Stimulated activated naive CD8-positive, alpha-beta T cell treated with anti-CD3 and anti-CD28 coated beads, Interleukin-15, Interleukin-2, amounts not matched to agents 100 ng/mL and 50 ng/mL, for 24 hours (primary cell): ENCODE data around the gene AATK.

Experiments
- H3K27ac Mint-ChIP-seq: one replicate; pipeline ENCODE4 v1.8.0; 2021; ENCODE audit warnings: mild to moderate bottlenecking, mixed read lengths
- H3K27me3 Mint-ChIP-seq: one replicate; pipeline ENCODE4 v1.8.0; 2021; ENCODE audit warnings: mixed read lengths
- H3K36me3 Mint-ChIP-seq: one replicate; pipeline ENCODE4 v1.8.0; 2021; ENCODE audit warnings: low read depth, mixed read lengths
- H3K4me1 Mint-ChIP-seq: one replicate; pipeline ENCODE4 v1.8.0; 2021; ENCODE audit warnings: low read depth, mixed read lengths
- H3K4me3 Mint-ChIP-seq: one replicate; pipeline ENCODE4 v1.8.0; 2021; ENCODE audit warnings: mild to moderate bottlenecking, mixed read lengths
- H3K9me3 Mint-ChIP-seq: one replicate; pipeline ENCODE4 v1.8.0; 2021; ENCODE audit warnings: mixed read lengths

The AATK gene

GRCh38 chr17:81138083-81138482, 27.9 kb downstream of the AATK start:
- Mint-ChIP-seq H3K27ac (no peak overlapping the region), H3K27me3 (no peaks in the 10 kb centered on the region), H3K4me1 (peaks cover 3% of the 10 kb centered on the region), H3K4me3 (no peak overlapping the region), H3K9me3 (peaks cover 14% of the 10 kb centered on the region), H3K36me3 (no peaks in the 10 kb centered on the region)

GRCh38 chr17:81137248-81137647, 28.8 kb downstream of the AATK start:
- no peaks in the 10 kb centered on the region for H3K27me3 Mint-ChIP-seq
- no peak overlapping the region for H3K4me3 Mint-ChIP-seq
- H3K4me1 Mint-ChIP-seq: peaks cover 3% of the 10 kb centered on the region
- H3K9me3 Mint-ChIP-seq: peaks cover 14% of the 10 kb centered on the region
- no peaks in the 10 kb centered on the region for H3K36me3 Mint-ChIP-seq
- no peak overlapping the region for H3K27ac Mint-ChIP-seq

GRCh38 chr17:81136366-81136765, 29.7 kb downstream of the AATK start:
- H3K4me3 Mint-ChIP-seq: no peak overlapping the region
- no peaks in the 10 kb centered on the region for H3K27me3 Mint-ChIP-seq
- H3K27ac Mint-ChIP-seq: no peak overlapping the region
- peaks cover 3% of the 10 kb centered on the region for H3K4me1 Mint-ChIP-seq
- no peaks in the 10 kb centered on the region for H3K36me3 Mint-ChIP-seq
- peaks cover 14% of the 10 kb centered on the region for H3K9me3 Mint-ChIP-seq

- H3K27me3 Mint-ChIP-seq: no peaks in the 10 kb centered on the region
- H3K27ac Mint-ChIP-seq: no peak overlapping the region
- peaks cover 14% of the 10 kb centered on the region for H3K9me3 Mint-ChIP-seq
- peaks cover 3% of the 10 kb centered on the region for H3K4me1 Mint-ChIP-seq
- no peak overlapping the region for H3K4me3 Mint-ChIP-seq
- H3K36me3 Mint-ChIP-seq: no peaks in the 10 kb centered on the region
Measured at GRCh38 chr17:81135505-81136278, 30.3 kb downstream of the AATK start.

DNA sequence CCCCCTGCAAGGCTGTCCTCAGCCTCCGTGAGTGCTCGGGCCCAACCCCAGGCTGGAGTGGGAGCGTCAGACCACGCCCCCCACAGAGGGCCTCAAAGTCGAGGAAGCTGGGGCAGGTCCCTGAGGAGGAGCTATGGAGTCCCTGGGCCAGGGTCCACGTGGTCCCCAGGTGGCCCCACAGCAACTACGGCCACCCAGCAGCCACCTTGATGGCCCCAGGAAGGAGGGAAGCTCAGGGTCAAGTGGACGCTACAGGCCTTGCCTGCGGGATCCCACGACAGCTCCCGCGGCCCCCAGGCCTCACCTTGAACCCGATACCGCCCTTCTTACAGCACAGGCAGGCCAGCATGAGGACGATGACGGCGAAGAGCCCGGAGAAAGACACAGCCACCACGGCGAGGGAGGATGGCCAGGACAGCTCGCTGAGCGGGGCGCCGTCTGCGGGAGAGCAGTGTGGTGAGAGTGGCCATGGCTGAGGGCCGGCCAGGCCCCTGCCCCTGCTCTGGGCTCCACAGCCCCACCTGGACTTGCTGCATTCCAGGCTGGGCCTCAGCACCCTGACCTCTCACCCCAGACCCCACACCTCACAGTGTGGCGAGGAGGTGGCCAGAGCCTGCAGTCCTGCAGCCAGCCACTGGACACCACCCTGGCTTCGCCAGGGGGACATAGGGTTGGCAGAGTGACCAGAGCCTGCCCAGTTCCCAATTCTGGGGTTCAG, 31.8 kb downstream of the AATK start:
- Mint-ChIP-seq H3K9me3 (peaks cover 14% of the 10 kb centered on the region), H3K4me3 (no peak overlapping the region), H3K27ac (no peak overlapping the region), H3K27me3 (no peaks in the 10 kb centered on the region), H3K4me1 (peaks cover 3% of the 10 kb centered on the region), H3K36me3 (no peaks in the 10 kb centered on the region)

DNA sequence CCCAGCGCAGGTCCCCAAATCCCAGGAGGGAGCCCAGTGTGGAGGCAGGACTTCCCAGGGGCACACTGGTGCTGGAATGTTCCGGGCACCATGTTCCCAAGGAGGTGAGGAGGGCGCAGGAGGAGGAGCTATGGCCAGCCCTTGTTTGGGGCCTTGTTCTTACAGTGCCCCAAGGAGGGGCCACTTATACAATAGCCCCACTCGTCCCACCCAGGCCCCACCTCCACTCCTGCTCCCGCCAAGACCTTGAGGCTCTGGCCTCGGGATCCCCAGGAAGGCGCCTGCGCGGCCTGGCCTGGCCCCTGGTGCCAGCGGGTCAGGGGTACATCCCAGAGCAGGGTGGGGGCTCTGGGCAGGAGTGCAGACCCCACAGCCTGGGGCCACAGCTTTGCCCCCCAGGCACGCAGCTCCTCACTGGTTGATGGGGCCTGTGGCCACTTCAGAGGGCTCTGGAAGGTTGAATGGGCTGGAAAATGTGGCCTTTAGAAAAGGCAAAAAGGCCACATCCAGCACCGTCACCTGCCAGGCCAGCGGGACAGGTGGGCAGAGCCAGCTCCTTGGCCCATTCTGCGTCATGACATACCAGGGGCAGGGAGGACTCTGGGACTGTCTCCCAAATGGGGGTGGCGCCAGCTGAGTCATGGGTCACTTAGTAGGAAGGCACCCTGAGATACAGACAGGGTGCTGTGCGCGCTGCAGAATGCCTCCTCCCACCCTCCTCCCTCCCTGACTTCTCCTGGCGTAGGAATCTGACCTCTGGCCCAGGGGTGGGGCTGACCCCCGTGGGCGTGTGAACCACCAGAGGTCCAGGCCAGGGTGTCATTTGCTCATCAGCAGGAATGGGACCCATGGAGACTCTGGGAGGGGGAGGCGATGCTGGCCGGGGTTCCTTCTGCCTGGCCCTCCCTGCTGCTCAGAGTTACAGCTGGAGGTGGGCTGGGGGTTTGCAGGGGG, 33.0 kb downstream of the AATK start:
- Mint-ChIP-seq H3K4me3 (no peak overlapping the region), H3K9me3 (peaks cover 7% of the 10 kb centered on the region), H3K36me3 (no peaks in the 10 kb centered on the region), H3K27ac (no peak overlapping the region), H3K4me1 (no peaks in the 10 kb centered on the region), H3K27me3 (no peaks in the 10 kb centered on the region)

DNA sequence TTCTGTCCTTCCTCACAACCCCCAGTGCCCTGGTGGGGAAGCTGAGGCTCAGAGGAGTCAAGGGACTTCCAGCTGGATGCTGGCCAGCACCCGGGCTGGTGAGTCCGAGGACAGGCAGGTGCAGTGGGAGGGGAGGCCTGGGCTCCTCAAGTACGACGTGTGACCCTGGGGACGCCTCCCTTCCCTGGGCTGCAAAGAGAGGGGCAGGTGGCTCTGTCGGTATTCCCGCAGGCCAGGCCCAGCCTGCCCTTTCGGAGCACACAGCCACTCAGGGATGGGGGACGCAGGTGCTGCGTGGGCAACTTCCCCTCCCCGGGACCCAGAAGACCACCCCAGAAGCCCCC, 33.9 kb downstream of the AATK start:
- no peak overlapping the region for H3K27ac Mint-ChIP-seq
- no peaks in the 10 kb centered on the region for H3K27me3 Mint-ChIP-seq
- H3K4me1 Mint-ChIP-seq: no peaks in the 10 kb centered on the region
- H3K9me3 Mint-ChIP-seq: no peaks in the 10 kb centered on the region
- H3K36me3 Mint-ChIP-seq: no peaks in the 10 kb centered on the region
- no peak overlapping the region for H3K4me3 Mint-ChIP-seq

- no peaks in the 10 kb centered on the region for H3K36me3 Mint-ChIP-seq
- no peak overlapping the region for H3K27ac Mint-ChIP-seq
- no peaks in the 10 kb centered on the region for H3K27me3 Mint-ChIP-seq
Measured at GRCh38 chr17:81131486-81132196, 34.4 kb downstream of the AATK start.

DNA sequence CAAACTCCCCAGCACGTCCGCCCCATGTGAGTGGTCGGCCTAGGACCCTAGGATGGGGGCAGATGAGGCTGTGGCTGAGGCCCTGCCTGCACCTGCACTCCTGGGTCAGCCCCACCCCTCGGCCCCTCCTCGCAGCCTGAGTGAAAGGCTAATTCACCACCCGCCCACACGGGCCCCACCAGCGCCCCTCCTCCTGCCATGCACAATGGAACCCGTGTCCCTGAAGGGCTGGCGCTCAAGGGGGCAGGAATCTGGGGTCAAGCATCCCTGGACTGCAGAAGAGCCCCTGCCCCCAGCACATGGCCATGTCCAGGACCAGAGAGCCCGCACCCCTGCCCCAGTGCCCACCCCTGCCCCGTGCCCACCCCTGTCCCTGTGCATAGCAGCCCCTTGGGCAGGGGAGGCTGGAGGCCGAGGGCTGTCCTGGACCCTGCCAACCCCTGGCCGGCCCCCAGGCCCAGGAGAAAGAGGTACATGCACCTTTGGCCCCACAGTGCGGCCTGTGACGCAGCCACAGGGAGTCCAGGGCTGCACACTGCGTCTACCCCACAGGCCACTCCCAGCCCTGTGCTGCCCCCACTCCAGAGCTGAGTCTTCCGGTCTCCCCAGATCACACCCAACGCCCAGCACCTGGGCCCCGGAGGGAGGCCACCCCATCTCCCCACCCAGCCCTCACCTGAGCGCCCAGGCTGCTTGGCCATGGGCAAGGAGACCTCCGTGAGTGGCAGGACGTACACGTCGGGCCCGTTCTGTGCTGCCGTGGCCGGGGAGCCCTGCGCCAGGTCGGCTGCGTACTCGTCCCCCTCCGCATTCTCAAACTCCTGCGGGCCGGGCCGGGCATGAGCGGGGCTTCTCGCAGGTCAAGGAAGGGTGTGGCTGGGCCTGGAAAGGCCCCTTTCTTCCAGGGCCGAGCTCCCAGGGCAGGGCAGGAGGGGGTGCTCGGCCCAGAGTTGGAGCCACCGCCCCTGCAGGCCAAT, 35.3 kb downstream of the AATK start:
- Mint-ChIP-seq H3K4me3 (no peak overlapping the region), H3K27me3 (no peaks in the 10 kb centered on the region), H3K4me1 (no peaks in the 10 kb centered on the region), H3K27ac (no peak overlapping the region), H3K36me3 (no peaks in the 10 kb centered on the region), H3K9me3 (no peaks in the 10 kb centered on the region)

More at GRCh38 chr17:81131486-81132196, 34.4 kb downstream of the AATK start:
- Mint-ChIP-seq H3K9me3 (no peaks in the 10 kb centered on the region), H3K4me3 (no peak overlapping the region), H3K4me1 (no peaks in the 10 kb centered on the region)

DNA sequence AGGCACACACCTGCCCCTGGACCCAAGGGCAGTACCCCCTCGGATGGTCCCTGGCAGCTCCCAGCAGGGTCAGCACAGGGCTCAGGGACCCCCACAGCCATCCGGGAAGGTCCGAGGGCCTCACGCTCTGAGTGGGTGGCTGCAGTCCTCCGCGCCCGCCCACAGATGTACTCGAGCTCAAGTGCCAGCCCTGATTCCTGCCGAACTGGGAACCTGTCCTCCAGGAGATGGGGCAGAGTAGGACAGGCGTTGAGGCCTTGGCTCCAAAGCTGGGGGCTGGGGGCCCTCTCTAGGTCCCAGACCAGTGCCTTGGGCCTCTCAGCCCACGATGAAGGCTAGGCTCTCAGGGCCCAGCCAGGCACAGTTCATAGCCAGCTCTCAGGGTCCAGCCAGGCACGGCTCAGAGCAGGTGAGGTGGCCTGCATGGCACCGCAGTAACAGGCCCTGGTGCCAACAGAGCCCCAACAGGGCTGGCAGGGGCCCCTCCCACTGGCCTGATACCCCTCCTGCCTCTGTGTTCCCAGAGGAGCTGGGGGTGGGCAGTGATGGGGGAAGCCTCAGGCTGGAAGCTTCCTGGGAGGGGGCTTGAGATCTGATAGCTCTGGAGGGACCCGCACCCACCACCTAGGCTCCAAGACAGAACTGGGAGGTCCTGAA, 36.2 kb downstream of the AATK start:
- Mint-ChIP-seq H3K36me3 (no peaks in the 10 kb centered on the region), H3K27ac (no peak overlapping the region), H3K4me1 (no peaks in the 10 kb centered on the region), H3K27me3 (no peaks in the 10 kb centered on the region), H3K9me3 (no peaks in the 10 kb centered on the region), H3K4me3 (no peak overlapping the region)

- H3K4me3 Mint-ChIP-seq: no peak overlapping the region
- no peaks in the 10 kb centered on the region for H3K27me3 Mint-ChIP-seq
- H3K36me3 Mint-ChIP-seq: no peaks in the 10 kb centered on the region
- no peak overlapping the region for H3K27ac Mint-ChIP-seq
- no peaks in the 10 kb centered on the region for H3K4me1 Mint-ChIP-seq
- H3K9me3 Mint-ChIP-seq: no peaks in the 10 kb centered on the region
Measured at GRCh38 chr17:81129289-81129688, 36.7 kb downstream of the AATK start.

DNA sequence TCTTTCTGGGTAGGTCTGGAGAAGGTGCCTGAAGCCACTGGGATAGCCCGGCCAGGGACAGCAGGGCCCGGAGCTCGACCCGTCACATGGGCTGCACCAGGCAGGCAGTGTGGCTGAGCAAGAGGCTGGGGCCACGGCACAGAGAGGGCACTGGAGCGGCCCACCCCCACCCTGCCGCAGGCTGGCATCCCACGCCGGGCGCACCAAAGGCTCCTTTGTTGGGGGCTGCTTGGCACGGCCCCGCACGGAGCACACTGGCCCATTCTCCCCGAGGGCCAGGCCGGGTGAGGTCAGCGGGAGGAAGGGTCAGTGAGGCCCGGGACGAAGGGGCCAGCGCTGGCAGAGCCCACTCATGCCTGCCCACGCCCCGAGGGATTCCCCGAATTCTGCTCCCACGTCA, 37.2 kb downstream of the AATK start:
- Mint-ChIP-seq H3K27ac (no peak overlapping the region), H3K4me1 (no peaks in the 10 kb centered on the region), H3K27me3 (no peaks in the 10 kb centered on the region), H3K4me3 (no peak overlapping the region), H3K9me3 (no peaks in the 10 kb centered on the region), H3K36me3 (no peaks in the 10 kb centered on the region)

- Mint-ChIP-seq H3K4me1 (no peaks in the 10 kb centered on the region), H3K9me3 (no peaks in the 10 kb centered on the region), H3K36me3 (no peaks in the 10 kb centered on the region), H3K27ac (no peak overlapping the region), H3K27me3 (no peaks in the 10 kb centered on the region), H3K4me3 (no peak overlapping the region)
Measured at GRCh38 chr17:81128338-81128737, 37.7 kb downstream of the AATK start.
